GM19467 (cell line): ENCODE measurements around the gene FBXO24.
"Not testable (repeated sequence)": the region's sequence is repeated elsewhere in the genome, so short reads cannot be mapped to it uniquely, and the experiment has no call there.

Experiments used
- ATAC-seq: cut with Tn5 transposase; IDR thresholded peaks from one replicate; pipeline ENCODE4 v1.9.1; 2021; ENCODE audit warnings: mild to moderate bottlenecking, moderate library complexity; ENCODE audit not compliant: unreplicated experiment

Gene FBXO24, protein sequence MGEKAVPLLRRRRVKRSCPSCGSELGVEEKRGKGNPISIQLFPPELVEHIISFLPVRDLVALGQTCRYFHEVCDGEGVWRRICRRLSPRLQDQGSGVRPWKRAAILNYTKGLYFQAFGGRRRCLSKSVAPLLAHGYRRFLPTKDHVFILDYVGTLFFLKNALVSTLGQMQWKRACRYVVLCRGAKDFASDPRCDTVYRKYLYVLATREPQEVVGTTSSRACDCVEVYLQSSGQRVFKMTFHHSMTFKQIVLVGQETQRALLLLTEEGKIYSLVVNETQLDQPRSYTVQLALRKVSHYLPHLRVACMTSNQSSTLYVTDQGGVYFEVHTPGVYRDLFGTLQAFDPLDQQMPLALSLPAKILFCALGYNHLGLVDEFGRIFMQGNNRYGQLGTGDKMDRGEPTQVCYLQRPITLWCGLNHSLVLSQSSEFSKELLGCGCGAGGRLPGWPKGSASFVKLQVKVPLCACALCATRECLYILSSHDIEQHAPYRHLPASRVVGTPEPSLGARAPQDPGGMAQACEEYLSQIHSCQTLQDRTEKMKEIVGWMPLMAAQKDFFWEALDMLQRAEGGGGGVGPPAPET

GRCh38 chr7:100586266-100587025 is at the start of gene FBXO24:
Gene FBXO24, plus strand, starts transcription at chr7:100586328. Its CDS starts 298 bp downstream, at chr7:100586626.
- ATAC-seq: peak; percentile 85

- not testable (repeated sequence) for ATAC-seq
Observed at GRCh38 chr7:100536695-100537094, 49.4 kb upstream of the FBXO24 start.

- ATAC-seq: no peak
Observed at GRCh38 chr7:100538348-100538653, 47.8 kb upstream of the FBXO24 start.

DNA sequence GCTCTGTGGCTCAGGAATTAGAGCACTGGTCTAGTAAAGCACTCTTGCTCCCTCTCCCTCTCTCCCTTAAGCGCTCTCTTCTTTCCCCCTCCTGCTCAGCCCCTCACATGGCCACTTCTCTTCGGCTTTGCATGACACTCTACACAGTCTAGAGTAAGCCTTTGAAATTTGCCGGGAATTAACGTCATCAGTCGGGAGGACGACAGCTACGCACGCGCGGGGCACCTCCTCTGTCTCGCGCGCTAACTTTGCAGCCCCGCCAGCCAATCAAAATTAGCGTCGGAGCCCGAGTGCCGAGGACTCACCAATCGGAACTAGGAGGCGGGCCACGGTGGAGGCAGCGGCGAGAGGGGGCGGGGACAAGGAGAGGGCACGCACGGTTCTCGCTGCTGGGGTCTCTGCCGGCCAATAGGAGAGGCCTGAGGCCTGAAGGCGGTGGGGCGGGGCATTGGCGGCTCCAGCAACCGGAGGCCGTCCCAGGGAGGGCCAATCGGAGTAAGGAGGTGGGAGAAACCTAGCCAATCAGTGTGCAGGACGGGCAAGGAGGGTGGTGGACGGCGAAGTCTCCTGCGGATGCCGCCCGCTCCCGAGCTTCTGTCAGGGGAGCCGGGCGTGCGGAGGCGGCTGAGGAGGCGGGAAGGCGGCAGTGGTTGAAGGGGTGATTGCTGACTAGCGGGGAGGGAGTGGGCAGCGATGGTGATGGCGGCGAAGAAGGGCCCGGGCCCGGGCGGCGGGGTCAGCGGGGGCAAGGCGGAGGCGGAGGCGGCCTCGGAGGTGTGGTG is 47.3 kb upstream of the FBXO24 start, which contains the start of gene AGFG2:
TSS of gene AGFG2 (plus strand) at position 550 of the 782 bp plus-strand sequence. CDS start at position 694, 144 bp downstream.
- peak; percentile 94 for ATAC-seq

DNA sequence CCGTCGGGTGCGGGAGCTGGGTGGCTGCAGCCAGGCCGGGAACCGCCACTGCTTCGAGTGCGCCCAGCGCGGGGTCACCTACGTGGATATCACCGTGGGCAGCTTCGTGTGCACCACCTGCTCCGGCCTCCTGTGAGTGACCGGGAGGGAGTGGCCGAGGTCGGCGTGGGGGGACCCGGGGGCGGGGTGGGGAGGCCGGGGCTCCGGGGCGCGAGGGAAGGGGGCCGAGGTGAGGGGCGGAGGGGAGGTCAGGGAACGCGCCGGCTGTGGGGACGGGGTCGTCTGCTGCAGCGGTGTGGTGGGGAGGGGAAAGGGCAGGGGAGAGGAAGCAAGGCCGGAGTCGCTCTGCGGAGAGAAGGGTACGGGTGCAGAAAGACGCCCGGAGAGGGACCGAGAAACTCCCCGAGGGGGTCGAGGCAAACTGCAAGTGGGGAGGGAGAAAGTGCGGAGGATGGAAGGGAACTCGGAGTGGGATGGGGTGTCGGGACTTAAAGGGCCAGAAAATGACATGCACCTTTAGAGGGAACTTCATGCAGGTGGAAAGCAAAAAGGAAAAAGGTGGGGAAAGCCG is 46.6 kb upstream of the FBXO24 start:
- ATAC-seq: no peak

DNA sequence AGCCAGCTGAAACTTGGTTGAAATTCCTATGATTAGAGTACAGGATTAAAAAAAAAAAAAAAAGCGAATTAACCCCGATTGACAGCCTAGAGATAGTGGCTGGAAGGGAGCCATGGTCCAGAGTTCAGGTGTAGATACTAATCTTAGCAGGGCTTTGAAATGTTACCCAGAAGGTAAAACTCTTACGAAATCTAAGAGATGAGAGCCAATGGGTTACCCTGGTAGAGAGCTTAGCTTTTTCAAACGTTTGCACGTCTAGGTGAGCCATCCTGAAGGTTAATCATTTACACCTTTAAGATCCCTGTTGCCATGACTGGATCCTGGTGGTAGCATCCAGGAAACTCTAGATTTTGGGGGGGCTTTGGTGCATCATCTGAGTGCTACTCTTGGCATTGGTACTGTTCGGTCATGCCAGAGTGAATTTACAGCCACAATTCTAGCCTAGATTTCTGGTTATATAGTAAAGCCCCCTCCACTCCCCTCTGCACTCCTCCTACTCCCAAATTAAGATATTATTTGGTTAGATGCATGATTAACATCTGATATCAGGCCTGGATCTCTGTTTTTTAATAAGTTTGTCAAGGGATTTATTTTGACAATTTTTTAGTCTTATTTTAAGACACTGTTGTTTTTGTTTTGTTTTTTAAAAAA is 45.9 kb upstream of the FBXO24 start:
- ATAC-seq: no peak

DNA sequence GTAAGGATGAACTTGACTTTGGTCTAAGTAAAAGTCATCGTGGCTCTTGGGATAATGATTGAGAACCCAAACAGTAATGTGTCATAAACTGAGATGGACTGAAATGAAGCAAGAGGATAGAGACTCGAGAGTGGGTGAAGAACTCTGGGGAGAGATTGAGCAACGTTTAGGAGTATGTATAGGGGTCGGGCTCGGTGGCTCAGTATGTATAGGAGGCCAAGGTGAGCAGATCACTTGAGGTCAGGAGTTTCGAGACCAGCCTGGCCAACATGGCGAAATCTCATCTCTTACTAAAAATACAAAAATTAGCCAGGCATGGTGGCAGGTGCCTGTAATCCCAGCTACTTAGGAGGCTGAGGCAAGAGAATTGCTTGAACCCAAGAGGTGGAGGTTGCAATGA is 44.8 kb upstream of the FBXO24 start:
- not testable (repeated sequence) for ATAC-seq

- ATAC-seq: no peak
Observed at GRCh38 chr7:100543586-100543985, 42.5 kb upstream of the FBXO24 start.

- no peak for ATAC-seq
Observed at GRCh38 chr7:100544386-100544785, 41.7 kb upstream of the FBXO24 start.

GRCh38 chr7:100544967-100545359 is 41.2 kb upstream of the FBXO24 start:
- no peak for ATAC-seq

GRCh38 chr7:100545360-100546128 is 40.6 kb upstream of the FBXO24 start:
- no peak for ATAC-seq

DNA sequence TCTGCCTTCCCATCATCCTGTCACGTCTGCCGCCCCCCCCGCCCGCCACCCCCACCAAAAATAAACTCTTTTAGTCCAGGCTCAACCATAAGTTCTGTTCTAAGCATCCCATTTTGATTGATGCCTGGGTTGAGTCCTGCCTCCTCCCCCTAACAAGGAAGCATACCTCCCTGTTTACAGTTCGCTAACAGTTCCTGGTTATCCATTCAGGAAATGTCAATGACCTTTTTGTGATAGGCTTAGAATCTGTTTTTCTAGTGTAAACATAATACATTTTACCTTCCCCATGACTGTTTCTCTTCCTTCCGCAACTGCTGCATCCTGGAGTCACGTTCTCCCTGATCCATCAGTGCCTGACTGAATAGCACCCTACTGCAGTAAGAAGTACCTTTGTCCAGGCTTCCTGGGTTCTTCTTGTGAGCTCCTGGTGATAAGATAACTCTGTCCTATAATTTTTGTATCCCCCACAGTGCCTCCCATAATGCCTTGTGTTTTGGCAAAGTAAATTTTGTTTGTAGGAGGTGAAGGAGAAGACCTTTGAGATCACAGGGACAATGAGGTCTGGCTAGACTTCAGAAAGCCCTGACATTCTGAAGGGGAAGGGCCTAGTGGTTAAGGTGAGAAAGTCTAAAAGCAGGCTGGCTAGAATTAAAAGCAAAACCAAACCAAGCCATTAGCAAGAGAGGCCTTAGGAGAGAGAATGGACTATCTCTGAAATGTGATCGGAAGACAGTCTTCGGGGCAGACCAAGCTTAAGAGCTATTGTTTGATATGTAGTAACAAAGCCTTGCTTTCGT is 39.8 kb upstream of the FBXO24 start:
- ATAC-seq: peak; percentile 41

GRCh38 chr7:100546926-100547800 is 39.0 kb upstream of the FBXO24 start:
- no peak for ATAC-seq

DNA sequence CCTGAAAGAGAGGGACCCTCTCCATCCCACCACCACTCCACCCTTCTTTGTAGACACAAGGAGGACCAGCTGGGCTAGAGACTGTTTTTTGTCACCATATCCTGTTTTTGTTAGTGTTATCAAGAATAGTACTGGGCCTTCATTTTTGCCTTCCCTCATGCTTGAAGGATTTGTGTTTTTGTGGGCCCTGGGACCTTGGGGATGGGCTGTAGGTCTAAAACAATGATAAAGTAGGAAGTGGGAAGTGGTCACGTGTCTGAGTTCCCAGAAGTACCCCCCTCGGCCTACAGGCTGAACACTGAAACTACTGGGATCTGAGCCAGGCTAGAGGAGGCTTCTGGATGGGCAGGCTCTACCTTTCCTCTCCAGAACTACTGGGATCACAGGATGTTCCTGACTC is 38.3 kb upstream of the FBXO24 start:
- ATAC-seq: no peak

- ATAC-seq: not testable (repeated sequence)
Observed at GRCh38 chr7:100548446-100548845, 37.7 kb upstream of the FBXO24 start.

DNA sequence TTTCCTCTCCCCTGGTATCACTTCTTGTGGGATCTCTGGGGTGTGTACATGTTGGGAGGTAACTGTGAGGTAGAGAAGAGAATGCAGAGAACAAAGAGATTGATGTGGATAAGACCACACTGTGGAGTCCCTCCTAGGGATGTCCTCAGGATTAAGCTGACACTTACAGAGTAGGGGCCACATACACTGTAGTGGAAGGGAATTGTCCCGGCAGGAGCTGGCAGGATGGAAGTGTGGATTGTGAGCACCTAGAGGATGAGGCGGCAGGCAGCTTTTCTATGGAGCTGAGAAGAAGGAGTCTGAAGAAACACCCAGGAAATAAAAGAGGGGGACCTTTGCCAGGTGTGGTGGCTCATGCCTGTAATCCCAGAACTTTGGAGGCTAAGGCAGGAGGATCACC is 33.6 kb upstream of the FBXO24 start:
- no peak for ATAC-seq

- no peak for ATAC-seq
Observed at GRCh38 chr7:100553032-100553431, 33.1 kb upstream of the FBXO24 start.

DNA sequence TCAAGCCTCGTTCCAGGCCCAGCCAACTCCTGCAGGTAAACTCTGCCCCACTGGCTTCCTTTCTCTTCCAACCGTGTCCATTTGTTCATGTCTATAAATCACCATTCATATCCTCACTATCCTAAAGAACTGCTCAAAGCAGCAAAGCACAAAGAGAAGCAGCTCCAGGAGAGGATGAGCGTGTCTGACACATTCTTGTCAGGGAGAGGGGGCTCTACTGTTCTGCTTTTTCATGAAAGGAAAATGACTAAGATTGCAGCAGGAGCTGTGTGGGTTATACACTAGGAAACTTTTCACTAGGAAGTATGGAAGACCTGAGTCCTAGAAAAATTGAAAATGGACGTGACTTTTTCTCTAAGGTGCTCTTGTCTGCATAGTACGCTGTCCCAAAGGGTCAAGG is 30.4 kb upstream of the FBXO24 start:
- no peak for ATAC-seq
